ENCODE results near the gene DYNAP. TPM values are rescaled to one million over a fixed set of nuclear protein-coding genes. Genes with fewer than 3 reads are reported as not detected.

DYNAP gene
- total and polyA plus RNA-seq, 2 experiments from 2014 or later: 0.13 to 0.28 TPM

- no peaks in the 10 kb centered on the region for H3K4me1 Mint-ChIP-seq
- H3K36me3 ChIP-seq (ENCODE audit: insufficient read depth): peaks cover 4% of the 10 kb centered on the region
- no peak for TF ChIP-seq ZNF462 (CRISPR knock-in tag; IDR thresholded peaks at IDR 0.05)
- no peak for TF ChIP-seq POLR2AphosphoS5 (IDR thresholded peaks at IDR 0.05; ENCODE audit: low read depth)
- no peak for TF ChIP-seq CREB1 (CRISPR knock-in tag; IDR thresholded peaks at IDR 0.05; ENCODE audit: low read depth)
- no peak for TF ChIP-seq CTCF (conservative IDR thresholded peaks at IDR 0.05; ENCODE audit: low read depth in 2 of 2)
- TF ChIP-seq EZH2phosphoT487 (IDR thresholded peaks at IDR 0.05; ENCODE audit: unreplicated experiment): no peak
- TF ChIP-seq JUNB (IDR thresholded peaks at IDR 0.05; ENCODE audit: unreplicated experiment): no peak
- no peak for TF ChIP-seq ETS1 (IDR thresholded peaks at IDR 0.05)
- TF ChIP-seq EZH2 (IDR thresholded peaks at IDR 0.05; ENCODE audit: low read depth, unreplicated experiment): no peak
- TF ChIP-seq ZNF331 (CRISPR knock-in tag; IDR thresholded peaks at IDR 0.05; ENCODE audit: low read depth): no peak
- no peak for TF ChIP-seq STAT1 (IDR thresholded peaks at IDR 0.05; ENCODE audit: unreplicated experiment)
- TF ChIP-seq ZNF114 (CRISPR knock-in tag; IDR thresholded peaks at IDR 0.05): no peak
- no peak for TF ChIP-seq NANOG (IDR thresholded peaks at IDR 0.05; ENCODE audit: borderline replicate concordance)
- no peak for TF ChIP-seq REST (IDR thresholded peaks at IDR 0.05; ENCODE audit: unreplicated experiment)
- no peak overlapping the region for H2AFZ ChIP-seq
- no peaks in the 10 kb centered on the region for H3K79me2 ChIP-seq (replicated peaks; ENCODE audit: insufficient read depth)
- H4K20me1 ChIP-seq (replicated peaks; ENCODE audit: insufficient read depth): no peaks in the 10 kb centered on the region
- H3K27ac ChIP-seq (ENCODE audit: low read depth): no peak overlapping the region
- no peak overlapping the region for H3K4me2 ChIP-seq
- H3K9me3 Mint-ChIP-seq: peaks cover 48% of the 10 kb centered on the region
- H3K4me3 ChIP-seq: no peak overlapping the region
- H3K27me3 Mint-ChIP-seq (ENCODE audit: insufficient read depth, low read depth, poor library complexity): no peaks in the 10 kb centered on the region
- H3K4me1 ChIP-seq (ENCODE audit: insufficient read depth): no peaks in the 10 kb centered on the region
- H3K4me3 Mint-ChIP-seq: no peak overlapping the region
- no peaks in the 10 kb centered on the region for H3K27me3 ChIP-seq (ENCODE audit: insufficient read depth)
- no peaks in the 10 kb centered on the region for H3F3A ChIP-seq (replicated peaks; ENCODE audit: low read depth)
- DNase-seq (ENCODE audit: low spot score): no peak
- ATAC-seq: no peak
- peaks cover 41% of the 10 kb centered on the region for H3K36me3 Mint-ChIP-seq (ENCODE audit: low read depth)
- no peaks in the 10 kb centered on the region for H3K9me2 ChIP-seq (ENCODE audit: insufficient read depth)
- H3K27ac Mint-ChIP-seq: no peak overlapping the region
These were observed 35.7 kb downstream of the DYNAP start for GRCh38 chr18:54626779-54627178.

Measured in GM23338 (cell line).